Osteoblast (primary cell): ENCODE results near the gene PHLDB1. TPM values are rescaled to one million over a fixed set of nuclear protein-coding genes. Genes with fewer than 3 reads are reported as not detected.
A peak's percentile ranks its signal among the peaks of the same experiment; 100 is the strongest.

Experiments
- DNase-seq: peaks from one replicate; pipeline ENCODE4 v3.0.0; 2011; ENCODE audit warnings: low spot score, mixed read lengths; ENCODE audit not compliant: insufficient read length; ENCODE audit errors: missing footprints
- H2AFZ ChIP-seq: 2 replicates; pipeline ENCODE4 v1.6.0; 2011; ENCODE audit warnings: mild to moderate bottlenecking, low read length
- H3K27ac ChIP-seq: 2 replicates; pipeline ENCODE4 v1.5.1; 2011; ENCODE audit warnings: mild to moderate bottlenecking, low read depth, low read length, moderate library complexity
- H3K27me3 ChIP-seq: 2 replicates; pipeline ENCODE4 v1.6.0; 2012; ENCODE audit warnings: mild to moderate bottlenecking, control low read depth, inconsistent platforms, low read length, moderate library complexity; ENCODE audit not compliant: insufficient read depth
- H3K36me3 ChIP-seq: 2 replicates; pipeline ENCODE4 v1.5.1; 2011; ENCODE audit warnings: mild to moderate bottlenecking, low read length, control low read depth, moderate library complexity; ENCODE audit not compliant: insufficient read depth
- H3K4me1 ChIP-seq: 2 replicates; pipeline ENCODE4 v1.5.1; 2011; ENCODE audit warnings: mild to moderate bottlenecking, low read length, control low read depth, moderate library complexity; ENCODE audit not compliant: insufficient read depth
- H3K4me2 ChIP-seq: 2 replicates; pipeline ENCODE4 v1.6.0; 2011; ENCODE audit warnings: mild to moderate bottlenecking, low read length; ENCODE audit not compliant: insufficient read depth
- H3K4me3 ChIP-seq: fragments of 200-600 bp; sonication (generic); 3 replicates; pipeline ENCODE4 v1.5.1; 2012; ENCODE audit warnings: mild to moderate bottlenecking, low read length, inconsistent platforms; ENCODE audit not compliant: insufficient read depth
- H3K79me2 ChIP-seq: 2 replicates; pipeline ENCODE4 v1.6.0; 2012; ENCODE audit warnings: mild to moderate bottlenecking, low read length, control low read depth, inconsistent platforms; ENCODE audit not compliant: insufficient read depth
- H3K9me3 ChIP-seq: 2 replicates; pipeline ENCODE4 v1.5.1; 2011; ENCODE audit warnings: low read depth, low read length, control low read depth
- H4K20me1 ChIP-seq: 2 replicates; pipeline ENCODE4 v1.6.0; 2012; ENCODE audit warnings: mild to moderate bottlenecking, low read length, control low read depth; ENCODE audit not compliant: insufficient read depth
- total RNA-seq: library from RNA; depleted of rRNA; stranded (reverse); fragments of >200 nt; gene quantifications from 2 replicates; pipeline ENCODE4 v1.2.3, GENCODE V29; 2012
- TF ChIP-seq, protein P1 (sequence below): IDR thresholded peaks from 2 replicates; pipeline ENCODE4 v1.5.1; 2011; ENCODE audit warnings: mild to moderate bottlenecking, low read depth, low read length, moderate library complexity; ENCODE audit errors: extremely low read depth

Gene PHLDB1
- total RNA-seq, 1 donor = 96.3 TPM

DNA sequence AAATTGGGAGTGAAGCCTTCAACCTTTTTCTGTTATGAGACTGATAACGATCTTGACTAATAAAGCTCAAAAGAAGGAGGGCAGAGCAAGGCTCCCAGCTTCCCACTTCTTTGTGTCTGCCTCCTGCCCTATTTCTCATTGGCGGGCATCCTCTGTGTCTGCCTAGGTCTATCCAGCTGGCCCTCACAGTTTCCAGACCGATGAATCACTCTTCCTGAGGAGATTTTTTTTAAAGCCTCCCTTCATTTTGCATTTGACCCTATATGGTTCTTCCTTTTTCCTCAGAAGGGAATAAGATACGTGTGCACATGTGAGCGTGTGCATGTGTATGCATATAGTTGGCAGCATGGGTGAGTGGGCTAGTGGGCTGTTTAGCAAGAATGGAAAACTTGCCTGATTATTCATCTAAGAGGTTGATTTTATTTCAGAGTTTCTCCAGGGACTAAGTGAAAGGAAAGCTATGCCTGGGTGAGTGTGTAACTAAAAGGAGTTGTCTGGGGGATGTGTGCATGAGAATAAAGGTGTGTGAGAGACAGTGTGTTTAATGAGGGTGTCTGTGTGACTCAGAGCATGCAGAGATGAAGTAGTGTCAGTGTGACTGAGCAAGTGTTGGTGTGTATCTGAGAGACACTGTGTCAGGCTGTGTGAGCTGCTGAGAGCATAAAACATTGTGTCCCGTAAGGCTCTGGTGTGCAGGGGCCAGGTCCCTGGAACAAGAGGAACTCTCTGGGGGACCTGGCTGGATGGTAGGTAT lies 12.2 kb downstream of the PHLDB1 start:
- H3K27ac ChIP-seq = peak overlapping the region; percentile 99
- peak overlapping the region; percentile 100 for H3K4me2 ChIP-seq
- H3K79me2 ChIP-seq = peaks cover 29% of the 10 kb centered on the region
- no peaks in the 10 kb centered on the region for H3K27me3 ChIP-seq
- peaks cover 67% of the 10 kb centered on the region for H3K4me1 ChIP-seq
- H3K9me3 ChIP-seq = no peaks in the 10 kb centered on the region
- DNase-seq = peak; percentile 95
- TF ChIP-seq, protein P1, sequence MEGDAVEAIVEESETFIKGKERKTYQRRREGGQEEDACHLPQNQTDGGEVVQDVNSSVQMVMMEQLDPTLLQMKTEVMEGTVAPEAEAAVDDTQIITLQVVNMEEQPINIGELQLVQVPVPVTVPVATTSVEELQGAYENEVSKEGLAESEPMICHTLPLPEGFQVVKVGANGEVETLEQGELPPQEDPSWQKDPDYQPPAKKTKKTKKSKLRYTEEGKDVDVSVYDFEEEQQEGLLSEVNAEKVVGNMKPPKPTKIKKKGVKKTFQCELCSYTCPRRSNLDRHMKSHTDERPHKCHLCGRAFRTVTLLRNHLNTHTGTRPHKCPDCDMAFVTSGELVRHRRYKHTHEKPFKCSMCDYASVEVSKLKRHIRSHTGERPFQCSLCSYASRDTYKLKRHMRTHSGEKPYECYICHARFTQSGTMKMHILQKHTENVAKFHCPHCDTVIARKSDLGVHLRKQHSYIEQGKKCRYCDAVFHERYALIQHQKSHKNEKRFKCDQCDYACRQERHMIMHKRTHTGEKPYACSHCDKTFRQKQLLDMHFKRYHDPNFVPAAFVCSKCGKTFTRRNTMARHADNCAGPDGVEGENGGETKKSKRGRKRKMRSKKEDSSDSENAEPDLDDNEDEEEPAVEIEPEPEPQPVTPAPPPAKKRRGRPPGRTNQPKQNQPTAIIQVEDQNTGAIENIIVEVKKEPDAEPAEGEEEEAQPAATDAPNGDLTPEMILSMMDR = no peak
- peak overlapping the region; percentile 37 for H3K4me3 ChIP-seq
- no peak overlapping the region for H2AFZ ChIP-seq
- H4K20me1 ChIP-seq = peaks cover 8% of the 10 kb centered on the region
- peaks cover 23% of the 10 kb centered on the region for H3K36me3 ChIP-seq

DNA sequence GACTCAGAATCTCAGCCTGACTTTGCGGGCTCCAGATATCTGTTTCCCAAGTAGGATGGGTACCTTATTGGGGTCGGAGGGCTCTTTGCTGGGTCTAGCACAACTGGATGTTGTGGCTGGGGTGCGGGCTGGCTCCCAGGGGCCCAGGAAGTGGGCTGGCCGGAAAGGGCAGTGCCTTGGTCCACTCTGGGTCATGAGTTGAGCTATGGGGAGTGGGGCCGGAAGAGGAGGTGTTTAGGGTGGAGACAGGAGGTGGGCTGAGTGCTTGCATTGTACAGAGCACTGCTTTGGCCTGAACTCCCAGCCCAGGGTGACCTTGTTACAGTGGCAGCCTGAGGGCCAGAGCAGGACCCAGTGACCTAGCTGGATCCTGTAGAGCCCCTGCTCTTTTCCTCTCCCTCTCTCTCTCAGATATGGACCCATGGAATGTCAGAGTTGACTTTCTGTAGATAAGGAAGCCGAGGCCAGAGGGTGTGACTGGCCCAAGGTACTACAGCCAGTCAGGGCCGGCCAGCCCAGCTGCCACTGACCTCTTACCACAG lies 13.2 kb downstream of the PHLDB1 start:
- no peak for DNase-seq
- Histone ChIP-seq H3K27ac (peak overlapping the region; percentile 99), H3K9me3 (no peaks in the 10 kb centered on the region), H3K79me2 (peaks cover 38% of the 10 kb centered on the region), H3K27me3 (no peaks in the 10 kb centered on the region), H3K4me1 (peaks cover 65% of the 10 kb centered on the region), H4K20me1 (peaks cover 17% of the 10 kb centered on the region), H3K36me3 (peaks cover 30% of the 10 kb centered on the region), H2AFZ (peak overlapping the region; percentile 37), H3K4me2 (peak overlapping the region; percentile 100), H3K4me3 (peak overlapping the region; percentile 82)
- TF ChIP-seq, protein P1 = no peak

DNA sequence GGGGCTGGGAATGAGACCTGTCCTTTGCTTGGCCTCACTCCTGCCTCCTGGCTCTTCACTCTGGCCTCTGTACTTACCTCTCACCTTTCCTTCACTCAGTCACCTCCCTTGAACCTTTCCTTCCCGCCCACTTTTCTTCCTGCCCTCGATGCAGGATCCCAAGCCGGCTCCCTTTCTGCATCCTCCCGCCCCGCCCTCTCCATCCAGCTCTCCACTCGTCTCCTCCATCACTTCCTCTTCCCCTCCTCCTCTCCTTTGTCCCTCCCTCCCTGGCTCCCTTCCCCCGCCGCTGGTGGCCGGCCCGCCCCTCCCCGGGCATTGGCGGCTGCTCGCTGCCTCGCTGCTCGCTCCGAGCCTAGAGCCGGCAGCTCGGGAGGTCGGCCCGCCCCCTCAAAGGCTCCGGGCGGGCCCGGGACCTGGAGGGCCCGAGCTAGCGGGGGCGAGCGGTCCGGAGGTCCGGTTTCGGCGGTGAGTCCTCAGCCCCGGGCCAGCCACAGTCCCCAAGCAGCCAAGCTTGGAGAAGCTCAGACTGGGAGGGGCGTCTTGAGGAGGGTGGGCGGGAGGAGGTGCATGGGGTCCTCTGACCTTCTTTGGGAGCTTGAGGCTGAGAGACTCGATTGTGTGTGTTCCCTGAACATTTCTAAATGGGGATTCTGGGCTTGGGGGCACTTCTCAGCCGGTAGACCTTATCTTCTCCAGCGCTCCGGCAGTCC lies 13.8 kb downstream of the PHLDB1 start:
- peak overlapping the region; percentile 100 for H3K4me2 ChIP-seq
- H4K20me1 ChIP-seq = peaks cover 21% of the 10 kb centered on the region
- H3K79me2 ChIP-seq = peaks cover 41% of the 10 kb centered on the region
- TF ChIP-seq, protein P1 = no peak
- H3K27me3 ChIP-seq = no peaks in the 10 kb centered on the region
- peaks cover 30% of the 10 kb centered on the region for H3K36me3 ChIP-seq
- H3K4me1 ChIP-seq = peaks cover 64% of the 10 kb centered on the region
- peak overlapping the region; percentile 82 for H3K4me3 ChIP-seq
- peak; percentile 94 for DNase-seq
- H2AFZ ChIP-seq = peak overlapping the region; percentile 37
- no peaks in the 10 kb centered on the region for H3K9me3 ChIP-seq
- H3K27ac ChIP-seq = peak overlapping the region; percentile 99

DNA sequence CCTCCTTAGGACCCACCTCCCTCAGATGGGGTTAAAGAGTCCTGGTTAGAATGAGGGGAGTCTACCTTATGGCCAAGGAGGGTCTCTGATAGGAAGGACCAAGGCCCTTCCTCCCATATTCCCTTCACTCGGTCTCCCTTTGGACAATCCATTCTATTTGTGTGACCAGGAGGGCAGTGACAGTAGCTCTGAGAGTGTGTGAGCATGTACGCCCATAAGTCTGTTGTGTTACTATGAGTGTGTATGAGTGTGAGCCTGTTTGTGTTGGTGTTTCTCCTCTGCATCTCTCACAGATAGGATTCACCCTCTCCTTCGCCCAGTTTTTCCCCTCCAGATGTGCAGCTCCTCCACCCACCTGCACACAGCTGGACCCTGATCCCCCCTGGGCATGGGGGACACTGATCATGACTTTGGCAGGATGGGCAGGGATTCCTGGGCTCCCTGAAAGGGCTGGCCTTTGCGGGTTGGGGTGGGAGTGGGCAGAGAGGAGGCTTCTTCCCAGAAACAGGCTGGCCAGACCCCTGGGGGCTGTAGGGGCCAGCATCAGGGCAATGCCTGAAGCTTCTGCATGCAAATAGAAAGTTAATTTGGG lies 14.5 kb downstream of the PHLDB1 start:
- peaks cover 31% of the 10 kb centered on the region for H3K36me3 ChIP-seq
- peak overlapping the region; percentile 6 for H2AFZ ChIP-seq
- peak overlapping the region; percentile 82 for H3K4me3 ChIP-seq
- H3K9me3 ChIP-seq = no peaks in the 10 kb centered on the region
- peak overlapping the region; percentile 96 for H3K27ac ChIP-seq
- peak overlapping the region; percentile 100 for H3K4me2 ChIP-seq
- no peak for DNase-seq
- H3K79me2 ChIP-seq = peaks cover 40% of the 10 kb centered on the region
- TF ChIP-seq, protein P1 = no peak
- peaks cover 64% of the 10 kb centered on the region for H3K4me1 ChIP-seq
- H3K27me3 ChIP-seq = no peaks in the 10 kb centered on the region
- peaks cover 21% of the 10 kb centered on the region for H4K20me1 ChIP-seq
